GM21526 (cell line): ENCODE results near the gene ABCA10.
A peak's percentile ranks its signal among the peaks of the same experiment; 100 is the strongest.
"Not testable (repeated sequence)": the region's sequence is repeated elsewhere in the genome, so short reads cannot be mapped to it uniquely, and the experiment has no call there.

ENCODE experiments used
- ATAC-seq: cut with Tn5 transposase; IDR thresholded peaks from one replicate; pipeline ENCODE4 v1.9.1; 2021; ENCODE audit warnings: moderate library complexity; ENCODE audit not compliant: unreplicated experiment, low FRiP score

Gene ABCA10

GRCh38 chr17:69228576-69228975, at the start of gene ABCA10:
Gene ABCA10 (minus strand): TSS chr17:69228824. CDS start chr17:69225358, 3,466 bp downstream.
- no peak for ATAC-seq

DNA sequence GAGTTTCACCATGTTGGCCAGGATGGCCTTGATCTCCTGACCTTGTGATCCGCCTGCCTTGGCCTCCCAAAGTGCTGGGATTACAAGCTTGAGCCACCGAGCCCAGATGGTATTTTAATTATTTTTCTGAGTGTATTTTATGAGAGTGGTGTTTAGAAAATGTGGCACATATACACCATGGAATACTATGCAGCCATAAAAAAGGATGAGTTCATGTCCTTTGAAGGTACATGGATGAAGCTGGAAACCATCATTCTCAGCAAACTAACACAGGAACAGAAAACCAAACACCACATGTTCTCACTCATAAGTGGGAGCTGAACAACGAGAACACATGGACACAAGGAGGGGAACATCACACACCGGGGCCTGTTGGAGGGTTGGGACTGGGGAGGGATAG, 47.7 kb upstream of the ABCA10 start:
- not testable (repeated sequence) for ATAC-seq

DNA sequence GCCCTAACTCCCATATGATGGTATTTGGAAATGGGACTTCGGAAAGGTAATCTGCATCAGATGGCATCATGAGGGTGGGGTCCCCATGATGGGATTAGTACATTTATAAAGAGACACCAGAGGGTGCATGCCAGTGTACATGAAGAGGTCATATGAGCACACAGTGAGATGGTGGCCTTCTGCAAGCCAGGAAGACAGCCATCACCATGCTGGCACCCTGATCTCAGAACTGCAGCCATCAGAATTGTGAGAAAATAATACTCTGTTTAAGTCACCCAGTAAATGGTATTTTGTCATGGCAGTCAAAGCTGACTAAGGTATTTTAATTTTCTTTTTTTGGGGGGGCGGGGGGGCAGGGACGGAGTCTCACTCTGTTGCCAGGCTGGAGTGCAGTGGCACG, 47.1 kb upstream of the ABCA10 start:
- ATAC-seq, result no peak

DNA sequence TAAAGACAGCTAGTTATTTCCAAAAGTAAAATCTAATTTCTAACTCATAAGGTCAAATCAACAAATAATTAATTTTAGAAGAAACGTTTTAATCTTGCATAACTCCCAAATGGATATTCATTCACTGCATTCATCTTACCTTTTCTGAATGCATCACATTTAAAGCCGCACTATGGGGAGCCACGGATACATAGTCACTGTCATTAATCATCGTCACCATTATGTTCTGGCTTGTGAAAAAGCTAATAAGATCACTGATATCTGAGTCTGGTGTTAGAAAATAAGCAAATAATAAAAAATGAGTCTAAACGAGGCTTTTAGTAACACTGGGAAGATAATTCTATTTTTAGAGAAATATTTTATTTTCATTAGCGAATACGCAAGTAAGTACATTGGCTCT, 42.4 kb upstream of the ABCA10 start:
- no peak for ATAC-seq

- no peak for ATAC-seq
Observed at GRCh38 chr17:69269131-69269998, 40.7 kb upstream of the ABCA10 start.

DNA sequence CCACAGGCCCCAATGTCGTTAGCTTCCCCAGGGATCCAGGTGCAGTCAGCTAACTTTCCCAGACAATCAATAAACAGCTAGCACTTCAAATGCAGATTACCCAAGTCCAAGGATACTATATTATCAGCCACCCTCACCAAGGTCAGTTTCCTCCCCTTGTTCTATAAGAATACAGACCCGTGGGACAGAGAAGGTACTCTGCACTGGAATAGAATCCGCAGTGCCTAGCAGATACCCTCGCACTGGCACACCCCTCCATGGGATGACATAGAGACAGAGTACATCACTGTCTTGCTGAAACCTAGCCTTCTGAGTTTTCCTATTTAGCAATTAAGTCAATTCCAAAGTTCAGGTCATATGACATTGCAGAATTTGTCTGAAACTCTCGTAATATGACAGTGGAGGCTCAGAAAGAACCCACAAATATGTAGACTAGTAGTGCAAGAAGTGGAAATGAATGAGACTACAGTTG, 40.0 kb upstream of the ABCA10 start:
- no peak for ATAC-seq

DNA sequence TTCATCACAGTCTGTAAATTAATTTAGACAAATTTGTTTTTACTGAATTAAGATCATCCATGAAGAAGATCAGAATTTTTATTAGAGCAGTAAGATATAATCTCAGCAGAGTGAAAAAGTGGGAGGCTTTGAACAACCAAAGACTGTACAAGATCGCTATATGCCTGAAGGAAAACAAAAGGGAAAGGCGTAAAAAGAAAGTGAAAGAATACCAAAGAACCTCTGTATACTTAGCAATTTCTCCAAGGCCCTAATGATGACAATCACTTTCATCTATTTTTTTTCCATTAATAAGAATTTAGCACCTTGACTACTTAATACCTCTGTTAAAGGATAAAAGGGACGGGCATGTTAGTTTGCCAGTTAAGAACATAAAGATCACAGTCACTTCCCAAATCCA, 38.6 kb upstream of the ABCA10 start:
- no peak for ATAC-seq

DNA sequence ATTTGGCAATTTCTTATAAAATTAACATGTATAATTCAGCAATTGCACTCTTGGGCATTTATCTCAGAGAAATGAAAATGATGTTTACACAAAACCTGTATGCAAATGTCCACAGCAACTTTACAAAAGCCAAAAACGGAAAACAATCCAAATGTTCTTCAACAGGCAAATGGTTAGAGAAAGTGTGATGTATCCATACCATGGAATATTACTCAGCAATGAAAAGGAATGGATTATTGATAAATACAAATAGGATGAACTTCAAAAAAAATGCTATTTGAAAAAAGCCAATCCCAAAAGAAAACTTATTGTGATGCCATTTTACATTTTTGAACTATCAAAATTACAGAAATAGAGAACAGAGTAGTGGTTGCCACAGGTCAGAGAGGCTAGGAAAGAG, 37.2 kb upstream of the ABCA10 start:
- no peak for ATAC-seq

- ATAC-seq, result no peak
Observed at GRCh38 chr17:69254187-69254586, 25.6 kb upstream of the ABCA10 start.

DNA sequence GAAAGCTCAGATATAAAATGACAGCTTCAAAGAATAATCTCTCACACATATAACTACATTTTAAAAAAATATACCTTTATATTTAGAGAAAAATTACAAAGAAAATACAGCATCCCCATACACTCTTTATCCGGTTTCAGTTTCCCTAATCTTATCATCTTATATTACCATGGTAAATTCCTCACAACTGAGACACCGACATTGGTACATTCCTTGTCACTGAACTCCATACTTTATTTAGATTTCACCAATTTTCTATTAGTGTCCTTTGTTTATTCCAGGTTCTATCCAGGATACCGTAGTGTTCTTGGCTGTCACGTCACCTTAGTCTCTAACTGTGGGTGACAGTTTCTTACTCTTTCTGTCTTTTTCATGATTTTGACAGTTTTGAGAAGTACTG, 22.0 kb upstream of the ABCA10 start:
- ATAC-seq, result no peak

DNA sequence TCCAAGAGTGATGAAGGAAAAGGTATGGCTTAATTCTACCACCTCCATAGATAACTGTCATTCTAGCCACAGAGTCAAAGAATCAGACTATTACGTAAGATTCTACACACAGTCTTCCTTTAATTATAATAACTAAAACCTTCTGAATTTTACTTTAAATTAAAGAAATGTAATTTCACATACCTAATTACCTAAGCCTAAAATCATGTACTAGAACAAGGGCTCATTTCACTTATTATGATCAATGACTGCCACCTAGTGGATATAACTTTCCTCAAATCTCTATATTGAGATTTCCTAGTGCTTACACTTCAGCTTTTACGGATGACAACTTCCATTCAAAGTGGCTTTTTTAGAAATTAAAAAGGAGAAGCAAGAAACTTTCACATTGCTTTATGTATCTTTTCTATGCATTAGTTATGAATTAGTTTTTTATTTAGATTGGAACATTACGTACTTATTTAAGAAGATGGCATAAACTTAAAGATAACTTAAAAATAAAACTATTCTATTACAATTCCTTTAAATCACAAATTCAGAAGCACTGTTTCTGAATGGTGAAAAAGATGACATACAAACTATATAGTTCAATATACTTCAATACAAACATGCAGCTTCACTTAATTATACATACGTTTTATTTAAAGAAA, 18.2 kb upstream of the ABCA10 start:
- ATAC-seq, result no peak

DNA sequence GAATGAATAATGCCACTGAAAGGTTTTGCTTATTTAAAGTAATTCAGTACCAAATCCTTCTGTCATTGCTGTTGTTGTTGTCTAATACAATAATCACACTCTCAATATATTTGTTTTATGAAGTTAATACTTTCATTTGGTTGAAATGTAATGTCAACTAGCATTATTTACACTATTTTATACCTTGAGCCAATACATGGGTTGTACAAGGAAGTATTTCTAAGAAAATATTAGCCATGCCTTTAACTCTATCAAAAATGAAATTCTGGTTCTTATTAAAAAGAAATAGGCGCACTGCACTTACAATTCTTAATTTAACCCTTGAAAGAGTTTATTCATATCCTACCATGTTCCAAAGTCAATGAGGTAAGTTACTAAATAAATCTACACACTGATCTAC, 17.6 kb upstream of the ABCA10 start:
- no peak for ATAC-seq

- no peak for ATAC-seq
Observed at GRCh38 chr17:69245617-69246016, 17.0 kb upstream of the ABCA10 start.

- ATAC-seq, result no peak
Observed at GRCh38 chr17:69239611-69240600, 11.3 kb upstream of the ABCA10 start.

DNA sequence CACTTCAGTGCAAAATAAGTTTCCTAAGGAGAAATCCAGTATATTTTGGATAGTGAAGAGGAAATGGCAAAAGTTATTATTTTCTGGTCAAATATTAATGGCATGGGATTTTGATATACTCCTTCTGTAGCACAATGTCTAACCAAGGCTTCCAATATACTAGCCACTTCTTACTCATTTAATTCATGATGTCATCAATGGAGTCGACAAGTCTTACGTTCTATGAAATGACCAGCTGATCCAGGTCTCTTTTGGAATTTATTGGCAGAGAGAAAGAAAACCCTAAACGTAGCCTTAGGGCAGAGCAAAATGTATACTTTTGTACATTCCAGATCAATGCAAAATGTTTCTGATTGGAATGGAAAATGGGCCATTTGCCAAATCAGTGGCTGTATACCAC, 8.3 kb upstream of the ABCA10 start:
- no peak for ATAC-seq

DNA sequence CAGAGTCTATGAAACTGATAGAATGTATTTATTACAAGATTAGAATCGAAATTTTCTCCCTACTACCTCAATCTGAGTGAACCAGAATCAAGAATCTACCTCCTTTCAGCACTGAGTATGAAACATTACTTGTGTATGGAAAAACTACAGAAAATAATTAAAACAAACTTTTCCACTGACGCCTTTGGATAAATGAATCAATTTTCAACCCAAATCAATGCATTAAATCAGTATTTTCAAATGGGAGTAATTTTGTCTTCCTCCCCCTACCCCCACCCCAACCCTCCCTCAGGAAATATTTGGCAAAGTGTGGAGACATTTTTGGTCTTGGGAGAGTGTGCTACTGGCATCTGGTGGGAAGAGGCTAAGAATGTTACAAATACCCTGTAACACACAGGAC, 7.8 kb upstream of the ABCA10 start:
- ATAC-seq, result no peak

- ATAC-seq, result peak; percentile 90
Observed at GRCh38 chr17:69235338-69236058, 6.9 kb upstream of the ABCA10 start.

DNA sequence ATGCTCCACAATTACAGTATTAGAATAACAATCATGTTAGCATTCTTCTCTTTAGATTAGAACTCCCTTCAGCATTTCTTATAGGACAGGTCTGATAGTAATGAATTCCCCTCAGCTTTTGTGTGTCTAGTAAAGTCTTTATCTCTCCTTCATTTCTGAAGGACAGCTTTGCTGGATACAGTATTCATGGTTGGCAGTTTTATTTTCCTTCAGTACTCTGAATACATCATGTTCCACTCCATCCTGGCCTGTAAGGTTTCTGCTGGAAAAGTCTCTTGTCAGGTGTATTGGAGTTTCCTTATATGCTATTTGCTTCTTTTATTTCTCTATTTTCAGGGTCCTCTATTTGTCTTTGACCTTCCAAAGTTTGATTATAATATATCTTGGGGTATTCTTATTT, 4.0 kb upstream of the ABCA10 start:
- ATAC-seq, result no peak

DNA sequence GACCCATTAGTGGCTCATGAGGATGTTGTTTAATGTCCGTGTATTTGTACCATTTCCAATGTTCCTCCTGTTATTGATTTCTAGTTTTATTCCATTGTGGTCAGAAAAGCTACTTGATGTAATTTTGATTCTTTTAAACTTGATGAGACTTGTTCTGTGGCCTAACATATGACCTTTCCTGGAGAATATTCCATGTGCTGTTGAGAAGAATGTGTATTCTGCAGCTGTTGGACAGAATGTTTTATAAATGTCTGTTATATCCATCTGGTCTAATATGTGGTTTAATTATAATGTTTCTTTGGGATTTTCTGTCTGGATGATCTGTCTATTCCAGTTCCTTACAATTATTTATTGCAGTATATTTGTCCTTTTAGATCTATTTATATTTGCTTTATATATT, 2.9 kb upstream of the ABCA10 start:
- ATAC-seq, result no peak

GRCh38 chr17:69230939-69231338, 2.3 kb upstream of the ABCA10 start:
- no peak for ATAC-seq
